Measurements from ENCODE around the gene OR52D1. TPM values are rescaled to one million over a fixed set of nuclear protein-coding genes. Genes with fewer than 3 reads are reported as not detected.

The OR52D1 gene
- total RNA-seq, 1 experiment from 2014 or later: not detected

GRCh38 chr11:5499671-5500070 lies 11.2 kb downstream of the OR52D1 start:
- DNase-seq: no peak
- no peaks in the 10 kb centered on the region for H3K9me3 ChIP-seq (ENCODE audit: control insufficient read depth, low read depth, low read length)
- no peak overlapping the region for H3T11ph ChIP-seq (ENCODE audit: low read length)
- WGBS (ENCODE audit: extremely low coverage, insufficient read length, low lambda C conversion rate): no CpG with 5 or more reads among the region's 2 CpGs
- H3K79me2 ChIP-seq (ENCODE audit: insufficient read depth, low read length): no peaks in the 10 kb centered on the region
- H2BK12ac ChIP-seq (ENCODE audit: insufficient read length, low read depth, low read length): no peak overlapping the region
- no peak overlapping the region for H3K56ac ChIP-seq (ENCODE audit: insufficient read length, low read depth, low read length)
- Mint-ChIP-seq H3K36me3 (ENCODE audit: insufficient read depth in 1 of 3, low read depth in 3 of 3) (no peaks in the 10 kb centered on the region), H3K4me1 (peaks cover 0 to 5% of the 10 kb centered on the region in 2 experiments; a peak in 2 of 4 replicates), H3K27ac (no peak overlapping the region), H3K9me3 (no peaks in the 10 kb centered on the region), H3K27me3 (ENCODE audit: low read depth) (no peaks in the 10 kb centered on the region), H3K4me3 (no peak overlapping the region)
- H3K23ac ChIP-seq (ENCODE audit: insufficient read length, low read depth, low read length): no peak overlapping the region
- no peak for TF ChIP-seq CTCF (conservative IDR thresholded peaks at IDR 0.05)
- no peak overlapping the region for H3K9ac ChIP-seq (ENCODE audit: extremely low read depth, insufficient read length, low read length)
- no peaks in the 10 kb centered on the region for H3K4me1 ChIP-seq (ENCODE audit: insufficient read depth, low read length)
- no peak overlapping the region for H2BK5ac ChIP-seq (ENCODE audit: insufficient read length, low read length)
- H4K5ac ChIP-seq (ENCODE audit: insufficient read length, low read depth, low read length): no peak overlapping the region
- H2AFZ ChIP-seq (ENCODE audit: low read length): no peak overlapping the region
- H3K27me3 ChIP-seq (ENCODE audit: insufficient read depth, low read length): no peaks in the 10 kb centered on the region
- no peak overlapping the region for H3K4ac ChIP-seq (ENCODE audit: low read depth, low read length)
- no peak overlapping the region for H3K4me2 ChIP-seq (ENCODE audit: insufficient read depth, insufficient read length, low read length)
- H4K91ac ChIP-seq (ENCODE audit: insufficient read length, low read depth, low read length): no peak overlapping the region
- H4K20me1 ChIP-seq (ENCODE audit: control insufficient read depth, insufficient read depth, insufficient read length): no peaks in the 10 kb centered on the region
- no peak overlapping the region for H2BK120ac ChIP-seq (ENCODE audit: low read depth, low read length, poor library complexity, severe bottlenecking)
- no peaks in the 10 kb centered on the region for H3K79me1 ChIP-seq (ENCODE audit: insufficient read depth, low read depth, low read length, poor library complexity, severe bottlenecking)
- H3K18ac ChIP-seq (ENCODE audit: insufficient read length, low read depth, low read length): no peak overlapping the region
- H2BK20ac ChIP-seq (ENCODE audit: low read depth, low read length, poor library complexity, severe bottlenecking): no peak overlapping the region
- H2BK15ac ChIP-seq (ENCODE audit: low read depth, low read length): no peak overlapping the region
- no peak overlapping the region for H3K27ac ChIP-seq (ENCODE audit: insufficient read length, low read depth, low read length)
- no peak overlapping the region for H2AK5ac ChIP-seq (ENCODE audit: insufficient read length, low read length)
- H3K14ac ChIP-seq (ENCODE audit: insufficient read depth, low read length): no peak overlapping the region
- no peaks in the 10 kb centered on the region for H3K23me2 ChIP-seq (ENCODE audit: insufficient read length, low read depth, low read length, poor library complexity, severe bottlenecking)
- no peak overlapping the region for H4K8ac ChIP-seq (replicated peaks; ENCODE audit: insufficient read length, low read depth, low read length)
